GM18870 (cell line): ENCODE results near the gene ZCCHC14.
"Not testable (repeated sequence)": the region's sequence is repeated elsewhere in the genome, so short reads cannot be mapped to it uniquely, and the experiment has no call there.

Source experiments
- ATAC-seq: cut with Tn5 transposase; IDR thresholded peaks from one replicate; pipeline ENCODE4 v1.9.1; 2021; ENCODE audit warnings: moderate library complexity; ENCODE audit not compliant: unreplicated experiment

Gene ZCCHC14

DNA sequence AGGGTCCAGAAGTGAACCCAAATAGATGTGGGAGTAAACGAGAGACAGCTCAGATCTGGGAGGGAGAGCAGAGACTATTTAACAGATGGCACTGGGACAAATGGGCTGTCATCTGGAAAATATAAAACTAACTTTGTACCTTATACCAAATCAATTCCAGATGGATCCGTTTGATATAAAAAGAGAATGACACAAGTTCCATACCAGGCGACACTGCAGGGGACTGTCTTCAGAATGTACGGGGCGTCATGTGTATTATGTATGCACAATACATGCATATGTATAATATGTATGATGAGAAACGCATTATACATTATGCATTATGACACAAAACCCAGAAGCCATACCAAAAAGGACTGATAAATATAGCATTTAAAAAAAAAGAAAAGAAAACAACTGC lies 10.2 kb downstream of the ZCCHC14 start:
- not testable (repeated sequence) for ATAC-seq

DNA sequence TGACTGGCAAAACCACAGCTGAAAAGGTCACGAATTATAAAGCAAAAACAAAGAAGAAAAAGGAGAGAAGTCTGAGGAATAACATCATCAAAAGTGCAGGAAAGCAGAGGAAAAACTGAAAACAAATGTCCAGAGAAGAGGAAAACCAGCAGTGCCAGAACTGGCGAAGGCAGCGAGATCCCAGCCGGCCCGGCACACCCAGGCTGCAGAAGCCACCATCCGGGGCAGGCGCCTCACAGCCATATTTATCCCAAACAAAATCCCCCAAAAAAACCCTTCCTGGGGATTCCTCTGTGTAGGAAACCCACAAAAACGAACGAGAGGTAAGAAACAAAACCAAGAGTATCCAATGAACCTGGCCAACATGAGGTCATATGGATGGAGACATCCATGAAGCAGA lies 10.6 kb downstream of the ZCCHC14 start:
- no peak for ATAC-seq

DNA sequence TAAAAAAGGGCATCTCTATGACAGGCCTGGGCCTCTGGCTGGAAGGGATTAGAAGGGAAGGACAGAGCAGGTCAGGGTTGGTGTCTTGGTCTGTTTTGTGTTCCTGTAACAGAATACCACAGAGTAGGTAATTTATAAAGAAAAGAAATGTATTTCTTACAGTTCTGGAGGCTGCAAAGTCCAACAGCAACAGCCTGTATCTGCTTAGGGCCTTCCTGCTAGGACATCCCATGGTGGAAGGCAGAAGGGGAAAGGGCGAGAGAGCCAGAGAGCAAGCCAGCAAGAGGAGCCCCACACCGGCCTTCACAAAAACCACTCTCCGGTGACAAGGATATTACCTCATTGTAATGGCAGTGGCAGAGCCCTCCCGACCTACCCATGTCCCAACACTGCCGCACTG lies 11.1 kb downstream of the ZCCHC14 start:
- ATAC-seq, result not testable (repeated sequence)

DNA sequence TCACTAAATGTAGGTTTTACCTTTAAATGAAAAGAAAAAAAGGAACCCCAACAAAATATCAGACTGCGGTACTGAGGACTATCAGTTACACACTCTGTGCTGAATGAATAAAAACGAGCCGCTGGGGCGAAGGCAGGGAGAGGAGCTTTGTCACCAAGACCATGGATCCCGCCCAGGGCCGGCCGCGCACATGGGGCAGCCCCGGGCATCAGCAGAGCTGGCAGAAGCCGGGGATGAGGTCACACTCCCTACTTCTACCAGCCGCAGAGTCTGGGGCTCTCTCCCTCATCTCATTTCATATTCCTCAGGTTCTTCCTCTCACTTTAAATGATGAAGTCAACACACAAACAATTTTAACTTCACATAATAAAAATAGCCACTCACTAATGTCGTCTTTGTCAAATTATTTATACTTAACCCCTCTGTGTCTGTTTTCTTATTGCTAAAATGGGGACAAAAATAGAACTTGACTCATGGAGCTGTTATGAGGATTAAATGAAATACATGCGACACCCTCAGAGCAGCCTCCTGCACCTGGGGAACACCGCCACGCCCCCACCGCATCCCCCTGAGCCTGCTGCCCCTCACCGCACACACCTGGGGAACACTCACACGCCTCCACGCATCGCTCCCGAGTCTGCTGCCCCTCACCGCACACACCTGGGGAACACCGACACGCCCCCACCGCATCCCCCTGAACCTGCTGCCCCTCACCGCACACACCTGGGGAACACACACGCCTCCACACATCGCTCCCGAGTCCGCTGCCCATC lies 15.4 kb downstream of the ZCCHC14 start:
- ATAC-seq, result not testable (repeated sequence)

DNA sequence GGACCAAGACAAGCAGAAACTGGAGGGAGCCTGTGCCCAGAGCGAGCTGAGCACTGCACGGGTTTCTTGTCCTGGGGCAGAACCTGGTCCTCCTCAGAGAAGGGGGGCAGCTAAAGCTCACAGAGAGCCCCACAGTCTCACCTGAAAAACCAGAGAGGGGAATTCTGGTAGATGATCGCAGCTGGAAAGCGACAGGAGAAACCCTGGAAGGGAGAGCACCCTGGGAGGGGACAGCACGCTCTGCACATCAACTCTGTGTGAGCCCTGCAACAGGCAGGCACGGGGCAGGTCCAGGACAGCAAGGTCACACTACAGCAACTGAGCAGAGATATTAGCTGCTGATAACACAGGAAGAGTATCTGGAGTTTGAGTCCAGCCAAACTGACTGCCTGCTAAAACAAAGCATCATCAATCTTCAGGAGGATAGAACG lies 18.2 kb downstream of the ZCCHC14 start:
- ATAC-seq, result no peak

DNA sequence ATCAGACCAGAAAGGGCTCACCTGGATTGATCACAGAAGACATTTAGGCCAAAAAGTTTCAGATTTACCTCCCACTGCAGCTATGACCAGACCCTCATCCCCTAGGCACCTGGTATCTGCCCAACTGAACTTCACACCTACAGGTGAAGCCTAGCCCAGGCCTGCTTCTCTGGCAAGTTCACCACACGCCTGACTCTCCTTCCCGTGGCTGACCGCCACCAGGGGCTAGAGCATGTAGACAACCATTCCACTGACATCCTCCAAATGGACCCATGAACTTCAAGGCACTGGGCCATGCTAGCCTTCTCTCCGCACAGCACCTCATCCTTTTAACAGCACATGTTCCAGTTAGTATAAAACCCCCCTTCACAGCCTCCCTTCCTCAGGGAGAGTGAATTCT lies 18.8 kb downstream of the ZCCHC14 start:
- ATAC-seq, result no peak

DNA sequence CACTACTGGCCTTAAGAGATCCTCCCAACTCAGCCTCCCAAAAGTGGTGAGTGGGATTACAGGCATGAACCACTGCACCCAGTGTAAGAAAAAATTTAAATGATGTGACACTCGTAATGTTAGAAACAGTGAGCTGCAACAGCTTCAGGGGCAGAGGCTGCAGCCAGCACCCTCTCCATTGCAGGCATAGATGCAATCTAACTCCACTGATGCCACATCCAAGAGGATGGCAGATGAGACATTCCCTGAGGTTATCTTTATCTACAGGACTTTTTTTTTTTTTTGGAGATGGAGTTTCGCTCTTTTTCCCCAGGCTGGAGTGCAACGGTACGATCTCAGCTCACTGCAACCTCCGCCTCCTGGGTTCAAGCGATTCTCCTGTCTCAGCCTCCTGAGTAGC lies 19.9 kb downstream of the ZCCHC14 start:
- ATAC-seq, result no peak

DNA sequence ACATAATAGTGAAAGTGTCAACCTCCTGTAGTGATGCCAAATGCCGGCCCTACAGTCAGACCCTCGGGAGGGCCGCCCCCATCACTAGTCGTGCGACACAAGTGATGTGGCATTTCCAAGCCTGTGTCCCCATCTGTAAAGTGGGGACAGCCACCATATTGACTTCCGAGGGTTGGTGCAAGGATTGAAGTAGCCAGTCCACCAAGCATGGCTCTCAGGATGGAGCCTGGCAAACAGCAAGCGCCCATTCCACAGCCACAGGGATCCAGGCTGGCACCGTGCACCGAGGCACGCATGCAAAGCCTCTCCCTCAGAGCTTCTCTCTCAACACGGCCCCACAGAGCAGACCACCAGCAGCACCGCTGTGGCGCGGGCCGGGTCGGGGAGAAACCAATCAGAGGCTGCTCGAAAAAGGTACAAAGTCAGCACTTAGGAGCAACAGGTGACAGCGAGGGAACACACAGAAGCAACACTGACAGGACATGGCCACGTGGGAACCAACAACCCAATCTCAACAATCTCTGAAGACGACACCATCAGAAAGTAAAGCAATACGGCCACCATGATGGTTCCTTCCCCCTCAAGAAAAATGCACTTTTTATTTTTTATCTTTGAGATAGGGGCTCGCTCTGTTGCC lies 20.6 kb downstream of the ZCCHC14 start:
- no peak for ATAC-seq

DNA sequence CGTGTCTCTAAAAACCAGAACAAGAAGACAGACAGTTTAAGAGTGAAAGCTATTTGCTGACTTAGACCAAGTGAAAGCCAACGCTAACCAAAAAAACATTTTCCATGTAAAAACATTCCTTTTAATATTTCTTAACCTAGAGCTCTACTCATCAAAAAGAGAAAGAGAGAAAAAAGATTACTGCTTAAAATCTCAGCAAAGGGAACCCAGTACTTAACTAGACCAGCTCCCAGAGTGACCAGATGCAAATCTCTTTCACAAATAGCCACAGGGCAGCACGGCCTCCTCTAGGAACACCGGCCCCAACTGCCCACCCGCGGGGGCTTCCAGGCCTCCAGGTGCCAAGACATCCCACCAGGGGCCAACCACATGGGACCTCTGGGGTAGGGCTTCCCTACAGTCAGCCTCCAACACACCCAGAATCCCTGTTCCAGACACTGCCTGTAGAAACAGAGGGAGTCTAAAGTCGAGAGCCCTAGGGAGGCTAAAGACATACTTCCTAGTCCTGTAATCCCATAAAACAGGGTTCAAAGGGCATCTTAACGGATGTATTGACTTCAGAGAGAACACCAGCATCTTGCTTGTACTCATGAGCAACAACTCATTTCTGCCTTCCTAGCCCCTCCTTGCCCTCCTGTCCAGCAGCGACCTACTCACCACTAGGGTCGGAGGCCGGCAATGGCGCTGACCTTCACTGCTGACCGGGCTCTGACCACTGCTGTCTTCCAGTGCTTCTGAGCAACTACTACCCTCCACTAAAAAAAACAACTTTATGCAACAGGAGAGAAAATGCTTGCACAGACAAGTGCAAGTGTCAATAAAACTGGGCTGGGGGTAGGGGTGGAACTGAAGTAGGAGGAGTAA lies 21.3 kb downstream of the ZCCHC14 start:
- no peak for ATAC-seq

DNA sequence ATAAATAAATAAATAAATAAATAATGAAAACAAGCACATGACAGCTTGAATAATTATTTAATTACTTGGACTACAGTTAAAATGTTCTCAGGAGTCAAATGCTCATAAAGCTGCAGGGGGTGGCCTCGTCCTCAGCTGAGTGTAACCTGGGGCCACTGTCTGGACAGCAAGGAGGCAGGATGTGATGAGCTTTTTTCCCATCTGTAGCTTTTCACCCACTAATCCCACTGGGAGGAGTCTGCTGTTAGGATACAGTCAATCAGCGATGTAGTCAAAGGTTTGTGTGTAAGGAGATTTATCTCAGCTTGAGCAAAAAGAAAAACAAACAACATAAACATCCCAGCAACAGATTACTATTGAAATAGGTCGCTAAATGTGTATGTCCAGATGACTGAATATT lies 22.5 kb downstream of the ZCCHC14 start:
- no peak for ATAC-seq

DNA sequence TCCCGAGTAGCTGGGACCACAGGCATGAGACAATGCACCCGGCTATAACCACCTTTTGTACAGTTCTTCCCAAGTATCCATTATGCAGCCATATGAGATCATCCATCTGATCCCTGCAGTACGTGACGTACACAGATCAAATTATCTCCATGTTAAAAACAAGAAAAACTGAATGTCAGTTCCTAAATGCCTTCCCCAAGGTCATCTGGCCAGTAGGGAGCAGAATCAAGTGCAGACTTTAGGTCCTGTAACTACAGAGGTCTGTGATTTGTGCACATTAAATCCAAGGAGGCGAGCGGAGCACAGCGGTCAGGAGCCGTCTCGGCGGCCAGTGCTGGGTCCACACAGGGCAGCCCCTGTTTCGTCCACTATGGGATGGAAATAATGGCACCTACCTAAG lies 23.7 kb downstream of the ZCCHC14 start:
- no peak for ATAC-seq

DNA sequence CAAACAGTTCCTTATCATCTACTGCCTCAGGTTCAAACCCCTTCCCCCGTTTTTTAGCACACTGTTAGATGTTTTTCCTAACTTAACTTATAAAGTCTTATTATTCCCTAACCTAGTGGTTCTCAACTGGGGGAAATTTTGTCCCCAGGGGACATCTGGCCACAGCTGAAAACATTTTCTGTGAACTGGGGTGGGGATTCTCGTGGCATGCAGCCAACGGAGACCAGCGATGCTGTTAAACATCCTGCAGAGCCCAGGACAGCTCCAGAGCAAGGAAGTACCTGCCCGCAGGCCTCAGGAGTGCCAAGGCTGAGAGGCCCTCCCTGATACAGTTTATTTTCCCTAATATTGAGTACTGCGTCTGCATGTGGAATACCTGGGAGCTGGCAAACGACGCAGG lies 24.3 kb downstream of the ZCCHC14 start:
- ATAC-seq, result no peak

DNA sequence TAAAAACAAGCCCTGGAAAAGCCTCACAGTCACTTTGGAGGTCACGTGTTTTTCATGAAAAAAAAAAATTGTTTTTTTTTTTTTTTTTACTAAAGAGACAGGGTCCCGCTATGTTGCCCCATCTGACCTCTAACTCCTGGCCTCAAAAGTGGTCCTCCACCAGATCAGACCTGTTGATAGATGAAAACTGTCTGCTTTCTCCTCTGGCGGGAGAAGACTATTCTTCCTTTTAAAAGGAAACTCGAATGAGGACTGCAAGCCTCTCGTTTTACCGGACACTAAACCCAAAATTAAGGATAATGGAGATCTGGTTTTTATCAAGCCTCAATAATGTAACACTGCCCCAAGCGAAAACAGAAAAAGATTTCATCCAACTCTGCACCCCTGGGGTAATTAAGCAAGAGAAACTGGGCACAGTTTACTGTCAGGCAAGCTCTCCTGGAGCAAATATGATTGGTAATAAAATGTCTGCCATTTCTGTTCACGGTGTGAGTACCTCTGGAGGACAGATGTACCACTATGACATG lies 25.8 kb downstream of the ZCCHC14 start:
- ATAC-seq, result no peak

DNA sequence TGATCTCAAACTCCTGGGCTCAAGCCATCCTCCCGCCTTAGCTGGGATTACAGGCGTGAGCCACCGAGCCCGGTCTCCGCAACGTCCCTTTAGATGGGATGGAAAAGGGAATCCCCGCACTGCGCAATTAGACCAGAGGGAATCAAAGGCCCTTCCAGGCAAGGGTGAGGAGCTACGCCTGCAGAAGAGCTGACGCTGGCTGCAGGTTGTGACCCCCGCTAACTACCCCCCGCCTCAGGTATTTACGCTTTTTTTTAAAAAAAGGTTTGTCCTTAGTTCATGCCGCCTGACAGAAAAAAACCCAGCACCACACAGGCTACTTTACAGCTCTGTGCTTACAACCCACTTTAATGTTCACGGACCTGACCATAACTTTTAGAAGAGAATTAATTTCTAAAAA lies 26.9 kb downstream of the ZCCHC14 start:
- ATAC-seq, result no peak

DNA sequence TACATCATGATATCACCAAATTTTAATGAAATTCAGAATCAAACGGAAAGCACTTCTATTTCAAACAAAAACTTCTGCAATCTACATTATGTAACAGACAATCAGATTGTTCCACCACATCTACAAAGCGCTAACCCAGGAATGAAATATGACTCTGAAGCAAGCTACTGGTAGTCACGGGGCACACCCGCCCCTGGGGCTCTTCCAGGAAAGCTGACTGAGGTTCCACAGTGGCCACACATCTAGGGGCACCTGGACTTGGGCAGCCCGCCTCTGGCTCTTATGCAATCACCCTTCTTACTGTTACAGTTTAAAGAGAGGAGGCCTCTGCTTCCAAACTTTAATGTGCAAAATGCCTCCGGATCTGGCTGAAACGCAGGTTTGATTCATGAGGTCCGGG lies 27.5 kb downstream of the ZCCHC14 start:
- ATAC-seq, result no peak

DNA sequence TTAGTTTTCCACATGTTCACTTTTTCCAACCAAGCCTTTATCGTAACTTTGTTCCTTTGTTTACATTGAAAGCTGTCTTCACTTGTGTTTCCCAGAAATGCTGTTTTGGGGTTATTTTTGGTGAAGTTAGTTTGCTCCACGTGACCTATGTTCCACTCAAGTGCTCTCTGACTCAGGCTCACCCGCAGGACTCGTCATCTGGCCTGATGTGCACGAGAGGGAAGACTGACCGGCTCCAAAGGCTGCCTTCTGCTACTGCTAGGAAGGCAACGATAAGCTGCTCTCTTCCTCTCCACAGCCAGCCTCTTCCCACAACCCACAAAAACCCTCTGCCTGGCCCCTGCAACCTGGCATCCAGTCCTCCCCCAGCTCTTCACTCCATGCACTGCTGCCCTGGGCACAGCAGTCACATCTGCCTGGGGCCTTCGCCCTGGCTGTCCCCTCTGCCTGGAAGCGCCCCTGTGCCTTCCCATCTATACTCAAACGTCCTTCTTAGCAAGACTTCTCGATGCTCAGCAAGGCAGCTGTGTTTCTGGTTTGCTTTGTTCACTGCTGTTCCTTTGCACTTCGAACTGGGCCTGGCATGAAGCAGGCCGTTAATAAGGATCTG lies 28.0 kb downstream of the ZCCHC14 start:
- ATAC-seq, result no peak

DNA sequence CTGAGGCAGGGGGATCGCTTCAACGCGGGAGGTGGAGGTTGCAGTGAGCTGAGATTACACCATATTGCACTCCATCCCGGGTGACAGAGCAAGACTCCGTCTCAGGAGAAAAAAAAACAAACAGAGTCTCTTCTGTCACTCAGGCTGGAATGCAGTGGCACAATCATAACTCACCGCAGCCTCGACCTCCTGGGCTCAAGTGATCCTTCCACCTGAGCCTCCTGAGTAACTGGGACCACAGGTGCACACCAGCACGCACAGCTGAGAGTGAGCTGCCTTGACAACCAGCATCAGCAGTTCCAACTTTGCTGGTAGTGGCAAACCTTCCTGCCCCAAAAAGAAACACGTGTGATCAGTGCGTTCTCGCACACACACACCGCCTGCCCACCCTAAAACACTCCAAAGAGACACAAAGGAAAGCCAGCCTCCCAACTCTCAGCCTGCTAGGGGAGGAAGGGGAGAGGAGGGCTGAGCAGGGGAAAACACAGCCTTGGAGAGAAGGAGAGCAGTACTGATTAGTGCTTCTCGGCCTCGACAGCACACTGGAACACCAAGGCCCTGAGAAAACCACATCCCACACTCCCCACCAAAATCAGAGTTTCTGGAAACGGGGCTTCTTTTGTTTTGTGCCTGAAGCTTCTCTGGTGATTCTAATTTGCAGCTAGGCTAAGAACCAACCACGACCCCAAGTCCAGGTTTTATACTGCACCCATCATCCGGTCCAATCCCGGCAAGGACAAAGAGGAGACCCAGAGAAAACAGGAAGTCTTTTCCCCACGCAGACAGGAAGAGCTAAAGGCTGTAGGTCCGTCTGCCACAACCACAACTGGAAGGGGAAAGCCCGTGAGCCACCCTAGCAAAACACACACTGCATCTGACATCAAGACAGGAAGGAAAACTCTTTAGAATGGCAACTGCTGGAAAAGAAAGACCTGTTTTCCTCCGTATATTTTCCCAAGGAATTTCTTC lies 28.8 kb downstream of the ZCCHC14 start:
- ATAC-seq, result no peak

DNA sequence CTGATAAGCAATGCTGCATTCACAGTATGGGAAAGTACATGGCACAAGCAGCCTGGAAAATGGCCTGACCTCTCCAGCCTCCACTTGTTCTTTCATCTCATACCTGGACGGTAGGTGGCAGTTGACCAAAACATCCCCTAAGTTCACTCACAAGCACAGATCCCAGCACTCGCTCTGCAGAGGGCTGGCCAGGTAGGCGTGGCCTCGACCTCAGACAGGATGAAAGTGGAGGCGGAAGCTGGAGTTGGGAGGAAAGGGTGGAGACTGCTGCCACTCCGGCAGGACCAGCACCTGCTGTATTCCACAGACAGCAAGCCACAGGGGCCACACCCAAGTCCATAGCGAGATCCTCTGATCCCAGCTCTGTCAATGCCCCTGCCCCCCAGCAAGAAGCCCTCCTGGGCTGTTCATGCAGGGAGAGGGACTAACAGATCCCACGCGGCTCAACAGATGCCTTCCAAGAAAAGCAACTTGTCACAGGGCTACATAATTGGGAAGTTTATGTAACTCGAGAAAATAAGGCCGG lies 31.3 kb downstream of the ZCCHC14 start:
- ATAC-seq, result no peak

DNA sequence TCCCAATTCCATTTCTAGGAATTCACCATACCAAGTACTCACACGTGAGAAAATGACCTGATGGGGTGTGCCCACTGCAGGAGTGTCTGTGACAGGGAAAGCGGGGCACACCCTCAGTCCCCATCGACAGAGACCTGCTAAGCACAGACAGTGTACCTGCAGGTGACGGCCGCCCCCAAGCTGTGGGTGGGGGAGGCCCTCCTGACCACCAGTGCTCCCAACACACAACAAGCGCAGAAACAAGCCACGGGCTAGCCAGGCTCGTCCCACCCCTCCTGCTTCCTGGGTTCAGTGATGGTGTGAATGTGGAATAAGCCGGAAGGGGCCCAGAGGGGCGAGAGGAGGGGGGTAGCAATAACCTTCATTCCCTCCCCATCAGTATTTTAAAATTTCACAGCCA lies 31.9 kb downstream of the ZCCHC14 start:
- ATAC-seq, result no peak

DNA sequence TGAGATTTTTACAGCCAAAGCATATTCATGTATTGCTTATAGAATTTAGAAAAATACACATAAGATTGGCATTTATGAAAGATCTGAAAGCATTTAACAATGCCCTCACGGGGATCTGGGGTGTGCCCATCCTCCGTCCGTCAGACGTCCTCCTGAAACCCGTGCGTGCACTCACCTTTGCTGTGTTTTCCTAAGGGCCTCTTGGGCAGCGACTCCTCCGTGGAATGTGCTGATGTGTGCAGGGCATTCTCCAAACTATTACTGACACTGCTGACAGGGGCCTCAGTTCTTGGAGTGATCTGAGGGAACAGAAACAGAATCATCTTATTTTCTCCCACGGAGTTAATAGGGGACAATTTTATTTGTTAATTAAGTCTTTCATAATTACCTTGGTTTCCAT lies 33.0 kb downstream of the ZCCHC14 start:
- no peak for ATAC-seq
